MG63 (cell line): Measurements from ENCODE around the gene CBR4. TPM values are rescaled to one million over a fixed set of nuclear protein-coding genes. Genes with fewer than 3 reads are reported as not detected.
"Not testable (repeated sequence)": the region's sequence is repeated elsewhere in the genome, so short reads cannot be mapped to it uniquely, and the experiment has no call there.

ENCODE experiments used
- DNase-seq: peaks from one replicate; pipeline ENCODE4 v3.0.0-alpha.2; 2020
- H3K27me3 ChIP-seq: fragments of 250-450 bp; sonication (Bioruptor Pico); 2 replicates; pipeline ENCODE4 v1.5.1; 2020; ENCODE audit warnings: mild to moderate bottlenecking, moderate library complexity
- H3K36me3 ChIP-seq: fragments of 250-450 bp; sonication (Bioruptor Pico); 2 replicates; pipeline ENCODE4 v1.5.1; 2020; ENCODE audit warnings: mild to moderate bottlenecking, moderate library complexity
- H3K4me3 ChIP-seq: fragments of 250-450 bp; sonication (Bioruptor Pico); 2 replicates; pipeline ENCODE4 v1.5.1; 2020; ENCODE audit warnings: mild to moderate bottlenecking, moderate library complexity
- H3K9me3 ChIP-seq: fragments of 250-450 bp; sonication (Bioruptor Pico); 2 replicates; pipeline ENCODE4 v1.5.1; 2020; ENCODE audit warnings: mild to moderate bottlenecking, moderate library complexity
- total RNA-seq: library from RNA; depleted of rRNA; stranded (reverse); fragments of >200 nt; shearing (Covaris generic); gene quantifications from 2 replicates; pipeline ENCODE4 v1.2.3, GENCODE V29; 2014; ENCODE audit warnings: low replicate concordance

Gene CBR4
- total RNA-seq, 1 experiment from 2014 or later: 7.1 TPM

GRCh38 chr4:169039251-169039954 is 29.3 kb upstream of the CBR4 start:
- no peaks in the 10 kb centered on the region for H3K36me3 ChIP-seq
- no peak for DNase-seq
- no peaks in the 10 kb centered on the region for H3K9me3 ChIP-seq
- H3K27me3 ChIP-seq: no peaks in the 10 kb centered on the region
- H3K4me3 ChIP-seq: no peak overlapping the region

DNA sequence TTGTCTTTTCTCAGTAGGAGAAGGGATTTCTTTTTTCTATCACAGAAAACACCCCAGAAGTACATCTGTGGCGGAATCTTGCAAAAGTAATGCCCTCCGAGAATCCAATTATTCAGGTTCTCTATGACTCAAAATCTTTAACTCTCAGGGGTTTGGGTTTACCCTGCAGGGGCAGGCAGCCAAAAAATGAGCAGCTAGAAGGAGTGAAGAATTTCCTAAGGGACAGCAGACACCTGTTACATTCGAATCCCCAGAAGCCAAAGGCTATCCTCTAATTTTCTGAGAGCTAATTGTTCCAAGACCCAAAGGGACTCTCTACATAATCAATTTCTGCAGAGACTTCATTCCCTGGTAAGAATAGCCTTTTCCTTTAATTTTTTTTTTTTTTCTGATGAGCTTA is 27.5 kb upstream of the CBR4 start:
- H3K9me3 ChIP-seq: no peaks in the 10 kb centered on the region
- H3K27me3 ChIP-seq: no peaks in the 10 kb centered on the region
- H3K4me3 ChIP-seq: no peak overlapping the region
- DNase-seq: no peak
- H3K36me3 ChIP-seq: no peaks in the 10 kb centered on the region

DNA sequence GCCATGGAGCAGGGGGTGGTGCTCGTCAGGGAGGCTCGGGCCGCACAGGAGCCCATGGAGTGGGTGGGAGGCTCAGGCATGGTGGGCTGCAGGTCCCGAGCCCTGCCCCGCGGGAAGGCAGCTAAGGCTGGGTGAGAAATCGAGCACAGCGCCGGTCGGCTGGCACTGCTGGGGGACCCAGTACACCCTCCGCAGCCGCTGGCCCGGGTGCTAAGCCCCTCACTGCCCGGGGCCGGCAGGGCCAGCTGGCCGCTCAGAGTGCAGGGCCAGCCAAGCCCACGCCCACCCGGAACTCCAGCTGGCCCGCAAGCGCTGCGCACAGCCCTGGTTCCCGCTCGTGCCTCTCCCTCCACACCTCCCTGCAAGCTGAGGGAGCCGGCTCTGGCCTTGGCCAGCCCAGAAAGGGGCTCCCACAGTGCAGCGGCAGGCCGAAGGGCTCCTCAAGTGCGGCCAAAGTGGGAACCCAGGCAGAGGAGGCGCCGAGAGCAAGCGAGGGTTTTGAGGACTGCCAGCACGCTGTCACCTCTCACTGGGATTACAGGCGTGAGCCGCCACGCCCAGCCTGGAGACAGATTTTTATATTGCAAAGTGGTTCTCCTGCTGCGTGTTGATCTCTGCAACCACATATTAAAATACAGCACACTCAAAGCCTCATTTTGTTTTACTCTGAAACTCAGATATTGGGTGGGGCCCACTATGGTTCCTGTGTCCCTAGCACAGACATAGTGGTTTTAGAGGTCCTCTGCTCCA is 26.0 kb upstream of the CBR4 start:
- H3K9me3 ChIP-seq, DNase-seq, H3K27me3 ChIP-seq, H3K36me3 ChIP-seq, H3K4me3 ChIP-seq: not testable (repeated sequence)

DNA sequence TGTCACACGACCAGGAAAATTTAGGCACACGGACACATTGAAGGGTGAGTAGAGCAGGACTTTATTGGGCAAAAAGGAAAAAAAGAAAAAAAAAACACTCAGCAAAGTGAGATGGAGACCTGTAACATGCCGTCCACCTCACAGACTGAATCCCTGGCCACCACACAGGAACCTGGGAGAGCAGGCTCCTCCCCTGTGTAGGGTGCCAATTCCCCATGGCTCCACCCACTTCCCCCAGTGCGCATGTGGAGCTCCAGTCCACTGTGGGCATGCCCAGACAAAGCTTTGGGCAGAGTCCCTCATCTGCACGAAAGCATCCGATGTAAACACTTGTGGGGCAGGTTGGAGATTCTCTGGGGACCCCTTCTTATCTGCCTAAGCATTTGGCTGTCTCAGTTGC is 23.6 kb upstream of the CBR4 start:
- no peak overlapping the region for H3K4me3 ChIP-seq
- H3K36me3 ChIP-seq: no peaks in the 10 kb centered on the region
- no peaks in the 10 kb centered on the region for H3K27me3 ChIP-seq
- H3K9me3 ChIP-seq: no peaks in the 10 kb centered on the region
- DNase-seq: no peak

GRCh38 chr4:169032883-169033645 is 23.0 kb upstream of the CBR4 start:
- H3K27me3 ChIP-seq: no peaks in the 10 kb centered on the region
- no peak for DNase-seq
- no peaks in the 10 kb centered on the region for H3K36me3 ChIP-seq
- no peak overlapping the region for H3K4me3 ChIP-seq
- no peaks in the 10 kb centered on the region for H3K9me3 ChIP-seq

- Histone ChIP-seq H3K4me3 (no peak overlapping the region), H3K27me3 (no peaks in the 10 kb centered on the region), H3K36me3 (no peaks in the 10 kb centered on the region), H3K9me3 (no peaks in the 10 kb centered on the region)
- no peak for DNase-seq
Observed at GRCh38 chr4:169032194-169032593, 22.1 kb upstream of the CBR4 start.

GRCh38 chr4:169031392-169031791 is 21.3 kb upstream of the CBR4 start:
- Histone ChIP-seq H3K27me3 (no peaks in the 10 kb centered on the region), H3K9me3 (no peaks in the 10 kb centered on the region), H3K36me3 (no peaks in the 10 kb centered on the region), H3K4me3 (no peak overlapping the region)
- no peak for DNase-seq

DNA sequence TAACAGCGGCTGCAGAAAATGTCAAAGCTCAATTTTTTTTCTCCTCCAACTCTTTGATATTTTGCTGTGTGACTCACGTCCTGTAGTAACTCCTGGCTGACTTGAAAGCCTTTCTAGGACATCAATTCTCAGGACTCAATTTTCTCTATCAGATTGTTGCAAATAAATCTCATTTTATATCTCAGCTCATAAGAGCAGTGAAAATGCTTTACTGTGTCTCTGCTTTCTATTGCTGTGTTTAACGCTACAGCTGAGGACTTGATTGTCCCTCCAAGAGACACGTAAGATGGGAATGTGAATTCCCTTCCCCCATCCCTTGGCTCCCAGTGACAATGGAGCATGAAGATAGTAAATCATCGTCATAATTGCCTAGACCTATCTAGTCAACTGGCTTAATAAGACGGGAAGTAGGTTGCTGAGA is 20.5 kb upstream of the CBR4 start:
- Histone ChIP-seq H3K4me3 (no peak overlapping the region), H3K9me3 (no peaks in the 10 kb centered on the region), H3K36me3 (no peaks in the 10 kb centered on the region), H3K27me3 (no peaks in the 10 kb centered on the region)
- no peak for DNase-seq

- no peak for DNase-seq
- H3K4me3 ChIP-seq: no peak overlapping the region
- H3K9me3 ChIP-seq: no peaks in the 10 kb centered on the region
- no peaks in the 10 kb centered on the region for H3K36me3 ChIP-seq
- H3K27me3 ChIP-seq: no peaks in the 10 kb centered on the region
Observed at GRCh38 chr4:169029947-169030346, 19.9 kb upstream of the CBR4 start.

- Histone ChIP-seq H3K9me3 (no peaks in the 10 kb centered on the region), H3K27me3 (no peaks in the 10 kb centered on the region), H3K36me3 (no peaks in the 10 kb centered on the region), H3K4me3 (no peak overlapping the region)
- no peak for DNase-seq
Observed at GRCh38 chr4:169027663-169028062, 17.6 kb upstream of the CBR4 start.

GRCh38 chr4:169025184-169025583 is 15.1 kb upstream of the CBR4 start:
- no peaks in the 10 kb centered on the region for H3K27me3 ChIP-seq
- H3K36me3 ChIP-seq: no peaks in the 10 kb centered on the region
- H3K9me3 ChIP-seq: no peaks in the 10 kb centered on the region
- no peak overlapping the region for H3K4me3 ChIP-seq
- DNase-seq: no peak

DNA sequence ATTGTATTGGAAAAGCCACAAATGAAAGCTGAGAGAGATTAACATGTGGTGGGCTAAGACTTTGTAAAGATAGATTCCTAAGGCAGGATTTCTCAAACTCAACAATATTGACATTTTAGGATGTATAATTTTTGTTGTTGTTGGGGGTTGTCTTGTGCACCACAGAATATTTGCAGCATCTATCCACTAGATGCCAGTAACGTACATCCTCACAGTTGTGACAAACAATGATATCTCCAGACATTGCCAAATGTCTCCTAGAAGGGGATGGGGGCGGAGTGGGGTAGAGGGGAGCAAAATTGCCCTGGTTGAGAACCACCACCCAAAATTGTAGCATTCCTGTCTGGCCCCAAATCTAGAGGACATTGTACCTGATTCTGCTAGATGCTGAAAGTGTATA is 14.7 kb upstream of the CBR4 start:
- DNase-seq: no peak
- Histone ChIP-seq H3K4me3 (no peak overlapping the region), H3K9me3 (no peaks in the 10 kb centered on the region), H3K27me3 (no peaks in the 10 kb centered on the region), H3K36me3 (no peaks in the 10 kb centered on the region)

GRCh38 chr4:169018406-169018805 is 8.4 kb upstream of the CBR4 start:
- Histone ChIP-seq H3K36me3 (no peaks in the 10 kb centered on the region), H3K9me3 (no peaks in the 10 kb centered on the region), H3K4me3 (no peak overlapping the region), H3K27me3 (no peaks in the 10 kb centered on the region)
- no peak for DNase-seq

DNA sequence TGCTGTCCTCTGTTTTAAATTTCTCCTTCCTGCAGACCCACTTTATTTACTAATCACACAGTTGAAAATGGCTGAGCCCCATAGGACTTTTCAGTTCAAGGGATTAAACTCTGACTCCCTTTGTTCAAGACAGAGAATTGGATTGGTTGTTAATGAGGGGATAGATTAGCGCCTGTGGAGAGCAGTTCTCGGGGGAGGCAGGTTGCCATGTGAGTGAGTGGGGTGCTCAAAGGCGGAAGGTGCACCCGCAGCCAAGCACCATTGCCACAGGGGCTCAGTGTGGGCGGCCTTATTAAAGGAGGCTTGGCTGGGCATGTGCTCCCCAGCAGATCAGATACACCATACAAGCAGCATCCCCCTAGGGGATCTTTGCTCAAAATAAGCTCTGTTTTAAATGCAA is 7.9 kb upstream of the CBR4 start:
- H3K9me3 ChIP-seq: no peaks in the 10 kb centered on the region
- no peaks in the 10 kb centered on the region for H3K27me3 ChIP-seq
- DNase-seq: no peak
- H3K4me3 ChIP-seq: no peak overlapping the region
- H3K36me3 ChIP-seq: no peaks in the 10 kb centered on the region

GRCh38 chr4:169015186-169015623 is 5.2 kb upstream of the CBR4 start:
- no peaks in the 10 kb centered on the region for H3K36me3 ChIP-seq
- H3K27me3 ChIP-seq: no peaks in the 10 kb centered on the region
- DNase-seq: no peak
- H3K4me3 ChIP-seq: no peak overlapping the region
- no peaks in the 10 kb centered on the region for H3K9me3 ChIP-seq

GRCh38 chr4:169014586-169014985 is 4.5 kb upstream of the CBR4 start:
- Histone ChIP-seq H3K27me3 (no peaks in the 10 kb centered on the region), H3K36me3 (no peaks in the 10 kb centered on the region), H3K4me3 (no peak overlapping the region), H3K9me3 (no peaks in the 10 kb centered on the region)
- no peak for DNase-seq

- DNase-seq: no peak
- Histone ChIP-seq H3K27me3 (no peaks in the 10 kb centered on the region), H3K4me3 (no peak overlapping the region), H3K36me3 (no peaks in the 10 kb centered on the region), H3K9me3 (no peaks in the 10 kb centered on the region)
Observed at GRCh38 chr4:169013396-169013795, 3.3 kb upstream of the CBR4 start.
